ENCODE results near the gene CHRFAM7A.
"Not testable (repeated sequence)": the region's sequence is repeated elsewhere in the genome, so short reads cannot be mapped to it uniquely, and the experiment has no call there.

CHRFAM7A gene

GRCh38 chr15:30336584-30336983 lies 56.8 kb downstream of the CHRFAM7A start:
- DNase-seq (ENCODE audit: low spot score); in situ Hi-C loops (cut with MboI; ENCODE audit: low sequenced_read_pairs, unreplicated experiment): not testable (repeated sequence)

- DNase-seq (ENCODE audit: low spot score); in situ Hi-C loops (cut with MboI; ENCODE audit: low sequenced_read_pairs, unreplicated experiment): not testable (repeated sequence)
Measured at GRCh38 chr15:30334152-30334551, 59.2 kb downstream of the CHRFAM7A start.

- in situ Hi-C loops (cut with MboI; ENCODE audit: low sequenced_read_pairs, unreplicated experiment); DNase-seq (ENCODE audit: low spot score): not testable (repeated sequence)
Measured at GRCh38 chr15:30326145-30326544, 67.2 kb downstream of the CHRFAM7A start.

GRCh38 chr15:30321063-30321462 lies 72.3 kb downstream of the CHRFAM7A start:
- DNase-seq (ENCODE audit: low spot score); in situ Hi-C loops (cut with MboI; ENCODE audit: low sequenced_read_pairs, unreplicated experiment): not testable (repeated sequence)

GRCh38 chr15:30315704-30316103 lies 77.6 kb downstream of the CHRFAM7A start:
- in situ Hi-C loops (cut with MboI; ENCODE audit: low sequenced_read_pairs, unreplicated experiment); DNase-seq (ENCODE audit: low spot score): not testable (repeated sequence)

- DNase-seq (ENCODE audit: low spot score); in situ Hi-C loops (cut with MboI; ENCODE audit: low sequenced_read_pairs, unreplicated experiment): not testable (repeated sequence)
Measured at GRCh38 chr15:30310575-30310974, 82.8 kb downstream of the CHRFAM7A start.
